Omental fat pad (tissue), 4 donors: ENCODE results near the gene USP48. TPM values are rescaled to one million over a fixed set of nuclear protein-coding genes. Genes with fewer than 3 reads are reported as not detected.

ENCODE experiments used
- ATAC-seq: fragments of 150-250 bp; one replicate; pipeline ENCODE4 v1.9.1; 2016; ENCODE audit warnings: mild to moderate bottlenecking, moderate library complexity; ENCODE audit not compliant: low FRiP score
- DNase-seq: peaks from one replicate; pipeline ENCODE4 v3.0.0-alpha.2; 2019; ENCODE audit warnings: low spot score
- total RNA-seq, 4 donors: library from RNA; depleted of rRNA; stranded (reverse); fragments of >200 nt; gene quantifications; one replicate each; pipeline ENCODE4 v1.1.0, GENCODE V29; 2016
- TF ChIP-seq, protein P1 (sequence below), 3 donors: fragments of 450-650 bp; IDR thresholded peaks; one replicate each; pipeline ENCODE4 v1.5.1; 2016 to 2017; ENCODE audit warnings: antibody characterized with exemption in 3 of 3, mild to moderate bottlenecking in 3 of 3, moderate library complexity in 2 of 3

USP48 gene
- total RNA-seq, 4 donors from 2014 or later = 30.5 to 49.8 (median 39.5) TPM

DNA sequence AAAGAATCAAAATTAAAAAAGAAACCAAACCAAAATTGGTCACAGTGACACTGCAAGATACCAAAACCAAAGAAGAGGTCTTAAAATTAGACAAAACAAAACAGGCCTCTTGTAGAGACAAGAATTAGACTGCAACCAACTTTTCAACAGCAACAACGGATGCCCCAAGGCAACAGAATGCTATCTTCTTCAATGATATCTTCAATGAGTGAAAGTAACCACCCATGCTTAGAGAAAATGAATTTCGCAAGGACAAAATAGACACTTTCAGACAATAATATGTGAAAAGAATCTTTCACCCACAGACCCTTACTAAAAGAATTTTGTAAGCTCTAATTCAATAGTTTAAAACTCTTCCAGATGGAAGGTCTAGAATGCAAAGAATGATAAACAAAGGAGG is 41.7 kb downstream of the USP48 start:
- TF ChIP-seq, protein P1, sequence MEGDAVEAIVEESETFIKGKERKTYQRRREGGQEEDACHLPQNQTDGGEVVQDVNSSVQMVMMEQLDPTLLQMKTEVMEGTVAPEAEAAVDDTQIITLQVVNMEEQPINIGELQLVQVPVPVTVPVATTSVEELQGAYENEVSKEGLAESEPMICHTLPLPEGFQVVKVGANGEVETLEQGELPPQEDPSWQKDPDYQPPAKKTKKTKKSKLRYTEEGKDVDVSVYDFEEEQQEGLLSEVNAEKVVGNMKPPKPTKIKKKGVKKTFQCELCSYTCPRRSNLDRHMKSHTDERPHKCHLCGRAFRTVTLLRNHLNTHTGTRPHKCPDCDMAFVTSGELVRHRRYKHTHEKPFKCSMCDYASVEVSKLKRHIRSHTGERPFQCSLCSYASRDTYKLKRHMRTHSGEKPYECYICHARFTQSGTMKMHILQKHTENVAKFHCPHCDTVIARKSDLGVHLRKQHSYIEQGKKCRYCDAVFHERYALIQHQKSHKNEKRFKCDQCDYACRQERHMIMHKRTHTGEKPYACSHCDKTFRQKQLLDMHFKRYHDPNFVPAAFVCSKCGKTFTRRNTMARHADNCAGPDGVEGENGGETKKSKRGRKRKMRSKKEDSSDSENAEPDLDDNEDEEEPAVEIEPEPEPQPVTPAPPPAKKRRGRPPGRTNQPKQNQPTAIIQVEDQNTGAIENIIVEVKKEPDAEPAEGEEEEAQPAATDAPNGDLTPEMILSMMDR (IDR thresholded peaks at IDR 0.05) = no peak
- ATAC-seq = no peak

DNA sequence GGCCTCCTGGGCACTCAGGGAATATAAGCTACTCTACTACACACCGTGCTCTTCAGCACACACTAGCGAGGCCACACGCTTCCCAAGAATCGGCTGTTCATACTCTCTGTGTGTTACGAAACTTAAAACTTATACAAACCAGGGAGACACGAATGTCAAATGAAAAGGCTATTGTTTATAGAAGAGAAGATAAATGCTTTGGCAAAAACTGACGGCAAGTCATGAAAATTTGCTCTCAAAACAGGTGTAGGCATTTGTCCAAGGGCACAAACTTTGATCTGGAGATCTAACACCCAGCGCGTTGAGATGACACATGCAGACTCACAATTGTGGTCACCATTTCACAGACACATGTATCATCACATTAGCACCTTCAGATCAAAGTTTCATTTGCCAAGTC is 46.1 kb downstream of the USP48 start:
- TF ChIP-seq, protein P1 (IDR thresholded peaks at IDR 0.05) = no peak
- DNase-seq (no peak), ATAC-seq (no peak)

More for the DNA sequence above, 41.7 kb downstream of the USP48 start:
- DNase-seq = no peak

DNA sequence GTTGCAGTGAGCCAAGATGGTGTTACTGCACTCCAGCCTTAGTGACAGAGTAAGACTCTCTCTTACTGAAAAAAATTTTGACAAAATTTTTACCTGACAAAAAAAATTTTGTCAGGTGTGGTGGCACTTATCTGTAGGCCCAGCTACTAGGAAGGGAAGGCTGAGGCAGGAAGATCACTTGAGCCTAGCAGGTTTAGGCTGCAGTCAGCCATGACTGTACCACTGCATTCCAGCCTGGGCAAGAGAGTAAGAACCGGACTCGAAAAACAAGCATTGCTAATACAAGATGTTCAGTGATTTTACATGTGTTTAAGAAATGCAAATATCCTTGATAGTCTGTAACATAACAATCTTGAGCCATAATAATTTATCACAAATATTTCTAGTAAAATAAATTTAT is 46.9 kb downstream of the USP48 start:
- TF ChIP-seq, protein P1 (IDR thresholded peaks at IDR 0.05) = no peak
- DNase-seq (no peak), ATAC-seq (no peak)

DNA sequence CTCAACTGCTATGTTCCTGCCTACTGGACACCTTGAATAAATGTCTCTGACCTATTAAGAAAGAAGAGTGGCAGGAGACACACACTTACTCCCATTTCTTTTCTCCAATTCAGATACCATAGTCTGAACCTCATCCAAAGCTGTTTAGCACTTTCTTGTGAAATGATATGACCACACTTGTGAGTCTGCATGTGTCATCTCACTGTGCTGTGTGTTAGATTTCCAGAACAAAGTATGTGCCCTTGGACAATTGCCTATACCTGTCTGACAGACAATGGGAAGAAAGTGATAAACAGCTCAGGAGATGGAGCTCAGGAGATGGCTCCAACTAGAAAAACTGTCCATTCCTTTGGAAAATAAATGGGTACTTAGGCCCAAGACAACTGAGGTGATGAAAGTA is 48.4 kb downstream of the USP48 start:
- DNase-seq (no peak), ATAC-seq (no peak)
- TF ChIP-seq, protein P1 (IDR thresholded peaks at IDR 0.05) = no peak

DNA sequence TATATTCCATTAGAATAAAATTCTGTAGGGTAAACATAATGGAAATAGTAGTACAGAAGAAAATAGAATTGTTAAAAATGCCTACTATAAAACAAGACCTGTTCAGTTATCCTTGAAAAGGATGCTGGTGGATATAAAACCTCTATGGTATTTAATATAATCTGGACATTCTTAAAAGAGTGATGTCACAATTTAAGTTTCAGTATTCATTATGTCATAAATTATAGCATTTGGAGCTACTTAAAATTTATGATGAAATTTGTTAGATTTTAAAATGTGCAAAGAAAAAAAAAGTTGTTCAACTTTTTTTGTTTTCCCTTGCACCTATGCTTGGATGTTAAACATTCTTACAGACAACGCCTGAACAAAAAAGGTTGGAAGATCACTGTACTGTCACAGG is 50.3 kb downstream of the USP48 start:
- ATAC-seq = no peak
- DNase-seq = no peak
- TF ChIP-seq, protein P1 (IDR thresholded peaks at IDR 0.05) = no peak

DNA sequence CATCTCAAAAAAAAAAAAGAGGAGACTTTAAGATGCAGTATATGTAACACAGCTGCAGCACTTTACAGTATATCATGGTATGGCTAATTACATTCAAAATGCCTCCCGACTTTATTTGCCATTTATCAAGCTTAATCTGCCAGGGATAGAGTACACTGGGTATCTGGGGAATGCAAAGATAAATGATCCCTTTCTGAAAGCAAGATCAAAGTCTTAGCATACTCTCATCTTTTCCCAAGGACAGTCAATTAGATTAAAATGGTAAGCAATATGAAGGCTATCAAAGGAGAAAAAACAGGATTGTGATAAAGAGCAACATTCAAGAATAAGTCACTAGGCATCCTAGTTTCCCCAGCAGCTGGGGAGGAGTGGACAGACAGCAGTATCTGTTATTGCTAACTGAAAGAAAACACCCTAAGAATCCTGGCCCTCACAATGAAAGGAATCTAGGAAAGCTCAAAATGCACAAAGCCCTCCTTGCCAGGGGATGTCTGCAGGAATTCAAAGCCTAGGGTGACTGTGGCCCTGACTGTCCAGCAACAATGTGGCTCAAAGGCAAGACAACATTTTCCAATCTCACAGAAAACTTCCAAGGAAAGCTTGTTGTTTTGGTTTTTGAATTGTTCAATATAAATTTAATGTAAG is 57.1 kb downstream of the USP48 start:
- no peak for DNase-seq
- TF ChIP-seq, protein P1 (IDR thresholded peaks at IDR 0.05) = no peak
- no peak for ATAC-seq

DNA sequence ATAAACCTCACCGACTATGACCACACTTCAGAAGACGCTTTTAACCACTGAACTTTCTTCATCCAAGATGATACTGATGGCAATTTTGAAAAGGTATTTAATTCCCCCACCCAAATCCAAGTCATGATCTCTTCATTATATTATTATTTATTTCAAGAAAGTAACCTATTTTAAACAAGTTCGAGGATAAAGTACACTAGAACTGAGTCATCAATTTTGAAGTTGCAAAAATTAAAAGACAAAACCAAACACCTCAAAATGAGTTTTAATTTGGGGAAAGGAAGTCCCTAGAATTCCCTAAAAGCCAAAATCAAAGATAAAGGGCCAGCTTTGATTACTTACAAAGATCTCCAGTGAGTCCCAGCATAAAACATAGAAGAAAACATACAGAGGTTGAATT is 58.4 kb downstream of the USP48 start:
- DNase-seq = no peak
- no peak for ATAC-seq
- TF ChIP-seq, protein P1 (IDR thresholded peaks at IDR 0.05) = no peak
